ENCODE results near the gene CASKIN2.
A peak's percentile ranks its signal among the peaks of the same experiment; 100 is the strongest.

The CASKIN2 gene, protein sequence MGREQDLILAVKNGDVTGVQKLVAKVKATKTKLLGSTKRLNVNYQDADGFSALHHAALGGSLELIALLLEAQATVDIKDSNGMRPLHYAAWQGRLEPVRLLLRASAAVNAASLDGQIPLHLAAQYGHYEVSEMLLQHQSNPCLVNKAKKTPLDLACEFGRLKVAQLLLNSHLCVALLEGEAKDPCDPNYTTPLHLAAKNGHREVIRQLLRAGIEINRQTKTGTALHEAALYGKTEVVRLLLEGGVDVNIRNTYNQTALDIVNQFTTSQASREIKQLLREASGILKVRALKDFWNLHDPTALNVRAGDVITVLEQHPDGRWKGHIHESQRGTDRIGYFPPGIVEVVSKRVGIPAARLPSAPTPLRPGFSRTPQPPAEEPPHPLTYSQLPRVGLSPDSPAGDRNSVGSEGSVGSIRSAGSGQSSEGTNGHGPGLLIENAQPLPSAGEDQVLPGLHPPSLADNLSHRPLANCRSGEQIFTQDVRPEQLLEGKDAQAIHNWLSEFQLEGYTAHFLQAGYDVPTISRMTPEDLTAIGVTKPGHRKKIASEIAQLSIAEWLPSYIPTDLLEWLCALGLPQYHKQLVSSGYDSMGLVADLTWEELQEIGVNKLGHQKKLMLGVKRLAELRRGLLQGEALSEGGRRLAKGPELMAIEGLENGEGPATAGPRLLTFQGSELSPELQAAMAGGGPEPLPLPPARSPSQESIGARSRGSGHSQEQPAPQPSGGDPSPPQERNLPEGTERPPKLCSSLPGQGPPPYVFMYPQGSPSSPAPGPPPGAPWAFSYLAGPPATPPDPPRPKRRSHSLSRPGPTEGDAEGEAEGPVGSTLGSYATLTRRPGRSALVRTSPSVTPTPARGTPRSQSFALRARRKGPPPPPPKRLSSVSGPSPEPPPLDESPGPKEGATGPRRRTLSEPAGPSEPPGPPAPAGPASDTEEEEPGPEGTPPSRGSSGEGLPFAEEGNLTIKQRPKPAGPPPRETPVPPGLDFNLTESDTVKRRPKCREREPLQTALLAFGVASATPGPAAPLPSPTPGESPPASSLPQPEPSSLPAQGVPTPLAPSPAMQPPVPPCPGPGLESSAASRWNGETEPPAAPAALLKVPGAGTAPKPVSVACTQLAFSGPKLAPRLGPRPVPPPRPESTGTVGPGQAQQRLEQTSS (N-terminal part only)
- total RNA-seq = 0 to 1.4 (median 0.38) reads per million in 18 experiments

GRCh38 chr17:75515496-75516254 is at the start of gene CASKIN2:
Gene CASKIN2 (minus strand): TSS chr17:75515537. CDS start chr17:75513804, 1,733 bp downstream.
- peak; percentile 44 to 54 for DNase-seq

DNA sequence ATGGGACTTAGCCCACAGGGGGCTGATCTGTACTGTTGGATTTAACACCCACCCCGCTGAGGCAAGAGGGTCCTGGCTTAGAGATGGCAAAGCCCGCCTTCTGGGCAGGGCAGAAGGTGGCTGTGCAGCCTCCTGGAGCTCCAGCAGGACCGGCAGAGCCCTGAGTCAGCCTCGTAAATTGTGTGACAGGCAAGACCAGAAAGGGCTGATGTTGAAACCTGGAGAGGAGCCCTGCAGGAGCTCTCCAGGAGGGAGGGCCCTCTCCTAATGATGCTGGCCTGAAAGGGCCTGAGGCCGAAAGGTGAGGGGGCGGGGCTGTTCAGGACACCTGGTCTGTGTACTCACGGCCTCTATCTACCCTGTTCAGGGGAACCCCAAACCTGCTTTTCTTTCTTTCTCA is 49.7 kb upstream of the CASKIN2 start:
- no peak for DNase-seq

DNA sequence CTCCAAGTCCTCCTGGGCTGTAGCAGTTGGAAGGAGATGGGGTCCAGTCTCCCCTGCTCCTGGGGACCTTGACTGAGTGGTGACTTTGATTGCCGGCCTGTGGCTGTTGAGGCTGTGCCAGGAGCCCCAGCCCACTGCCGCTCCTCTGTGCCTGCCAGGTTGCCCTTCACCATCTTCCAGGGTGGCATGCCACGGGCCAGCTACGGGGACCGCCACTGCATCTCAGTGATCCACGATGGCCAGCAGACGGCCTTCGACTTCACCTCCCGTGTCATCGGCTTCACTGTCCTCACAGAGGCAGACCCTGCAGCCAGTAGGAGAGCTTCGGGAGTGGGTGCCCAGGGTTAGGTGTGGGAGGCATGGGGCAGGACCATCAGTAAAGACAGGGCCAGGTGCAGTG is 48.9 kb upstream of the CASKIN2 start:
- no peak for DNase-seq

GRCh38 chr17:75563063-75563758 is 47.9 kb upstream of the CASKIN2 start:
- no peak for DNase-seq

- DNase-seq = no peak
Measured at GRCh38 chr17:75561927-75562603, 46.7 kb upstream of the CASKIN2 start.

DNA sequence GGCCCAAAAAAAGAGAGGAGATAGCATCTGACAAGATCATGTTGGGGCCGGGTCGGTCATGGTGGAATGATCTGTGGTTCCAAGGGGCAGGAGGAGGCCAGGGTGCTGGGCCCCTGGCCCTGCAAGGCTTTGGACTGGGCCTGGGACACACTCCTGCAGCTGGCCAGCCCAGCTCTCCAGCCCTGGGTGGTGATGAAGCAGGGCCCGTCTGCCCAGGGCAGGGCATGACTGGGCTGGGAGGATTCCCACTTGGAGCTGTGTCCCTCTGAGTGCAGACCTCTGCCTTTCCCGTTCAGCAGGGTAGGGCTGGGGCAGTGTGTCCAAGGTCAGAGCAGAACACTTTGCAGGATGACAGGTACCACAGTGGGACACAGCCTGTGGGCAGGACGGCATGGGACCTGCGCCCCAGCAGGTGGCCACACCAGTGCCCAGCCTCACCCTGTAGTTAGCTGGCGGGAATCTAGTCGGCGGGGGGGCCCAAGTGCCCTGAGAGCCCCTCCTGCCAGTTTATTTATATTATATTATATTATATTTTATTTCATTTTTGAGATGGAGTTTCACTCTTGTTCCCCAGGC is 44.7 kb upstream of the CASKIN2 start:
- DNase-seq = no peak

- DNase-seq = no peak
Measured at GRCh38 chr17:75558666-75559530, 43.6 kb upstream of the CASKIN2 start.

- no peak for DNase-seq
Measured at GRCh38 chr17:75557852-75558665, 42.7 kb upstream of the CASKIN2 start.

- no peak for DNase-seq
Measured at GRCh38 chr17:75557075-75557851, 41.9 kb upstream of the CASKIN2 start.

DNA sequence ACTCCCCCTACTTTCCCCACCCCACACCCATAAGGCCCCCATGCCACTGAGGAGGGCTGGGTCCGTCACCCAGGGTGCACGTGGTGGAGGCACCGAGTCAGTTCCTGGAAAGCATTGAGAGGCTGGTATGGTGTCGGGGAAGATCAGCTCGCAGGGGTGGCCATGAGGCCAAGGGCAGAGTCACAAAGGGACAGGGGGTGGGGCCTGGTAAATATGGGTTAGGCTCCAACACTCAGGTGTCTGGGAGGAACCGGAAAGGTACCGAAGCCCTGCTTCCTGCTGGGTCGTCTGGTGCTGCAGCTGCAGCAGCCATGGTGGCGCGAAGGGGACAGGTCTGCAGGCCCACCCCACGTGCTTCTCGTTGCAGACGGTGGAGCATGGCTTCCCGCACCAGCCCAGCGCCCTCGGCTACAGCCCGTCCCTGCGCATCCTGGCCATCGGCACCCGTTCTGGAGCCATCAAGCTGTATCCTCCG is 40.4 kb upstream of the CASKIN2 start:
- no peak for DNase-seq

GRCh38 chr17:75553295-75554110 is 38.2 kb upstream of the CASKIN2 start:
- no peak for DNase-seq

GRCh38 chr17:75552425-75553294 is 37.3 kb upstream of the CASKIN2 start:
- no peak for DNase-seq

- DNase-seq = no peak
Measured at GRCh38 chr17:75551266-75551665, 35.9 kb upstream of the CASKIN2 start.

DNA sequence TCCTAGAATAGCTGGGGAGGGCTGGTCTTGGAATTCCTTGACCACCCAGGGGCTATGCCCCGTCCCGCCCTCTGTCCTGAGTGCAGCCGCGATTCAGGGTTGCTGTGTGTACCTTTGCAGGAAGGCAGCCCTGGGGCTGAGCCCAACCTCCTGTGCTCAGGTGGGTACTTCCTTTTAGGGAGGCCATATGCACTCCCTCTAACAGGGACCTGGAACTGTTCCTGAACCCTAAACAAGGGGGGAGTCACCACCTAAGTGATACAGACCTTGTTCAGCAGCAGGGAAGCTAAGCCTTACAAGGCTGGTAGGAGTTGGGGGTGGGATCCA is 34.8 kb upstream of the CASKIN2 start:
- no peak for DNase-seq

DNA sequence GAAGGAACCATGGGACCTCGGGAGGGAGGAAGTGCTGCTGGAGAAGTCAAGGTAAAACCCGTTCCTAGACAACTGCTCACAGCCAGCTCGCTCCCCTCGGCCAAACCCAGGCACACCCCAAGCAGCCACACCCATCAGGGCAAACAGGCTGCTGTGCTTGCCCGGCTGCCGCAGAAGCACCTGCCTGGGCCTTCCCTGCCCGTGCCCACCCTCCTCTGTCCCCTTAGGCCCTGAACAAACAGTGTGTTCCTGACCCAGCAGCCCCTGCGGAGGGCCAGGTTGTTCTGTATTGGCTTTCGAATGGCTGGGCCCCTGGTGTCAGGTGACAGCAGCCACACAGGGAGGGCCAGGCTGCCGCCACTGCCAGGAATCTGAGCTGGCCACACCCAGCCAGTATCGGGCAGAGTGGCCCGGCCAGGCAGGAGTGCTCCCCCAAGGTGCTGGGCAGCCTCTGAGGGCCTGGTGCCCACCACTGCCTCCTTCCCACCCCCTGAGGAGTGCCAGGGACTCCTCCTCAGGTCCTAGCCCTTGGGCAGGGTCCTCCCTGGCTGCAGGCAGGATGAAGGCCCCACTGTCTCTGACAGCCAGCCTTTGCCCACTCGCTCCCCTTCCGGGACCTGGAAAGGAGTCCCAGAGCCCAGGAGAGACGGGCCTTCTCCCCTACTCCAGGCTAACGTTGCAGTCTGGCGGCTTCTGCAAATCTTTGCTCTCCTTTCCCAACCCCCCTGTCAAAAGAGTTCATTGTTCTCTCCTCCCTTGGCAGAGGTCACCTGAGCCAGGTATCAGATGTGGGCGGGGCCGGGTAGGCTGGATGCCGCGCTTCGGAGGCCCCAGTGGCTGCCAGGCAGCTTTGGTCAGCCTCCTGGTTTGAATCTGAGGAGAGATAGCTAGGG is 34.2 kb upstream of the CASKIN2 start:
- no peak for DNase-seq

Data from inflammatory macrophage (primary cell).